ENCODE data around the gene WFDC6. TPM values are rescaled to one million over a fixed set of nuclear protein-coding genes. Genes with fewer than 3 reads are reported as not detected.

WFDC6 gene
- total and polyA plus RNA-seq, 12 donors: not detected

DNA sequence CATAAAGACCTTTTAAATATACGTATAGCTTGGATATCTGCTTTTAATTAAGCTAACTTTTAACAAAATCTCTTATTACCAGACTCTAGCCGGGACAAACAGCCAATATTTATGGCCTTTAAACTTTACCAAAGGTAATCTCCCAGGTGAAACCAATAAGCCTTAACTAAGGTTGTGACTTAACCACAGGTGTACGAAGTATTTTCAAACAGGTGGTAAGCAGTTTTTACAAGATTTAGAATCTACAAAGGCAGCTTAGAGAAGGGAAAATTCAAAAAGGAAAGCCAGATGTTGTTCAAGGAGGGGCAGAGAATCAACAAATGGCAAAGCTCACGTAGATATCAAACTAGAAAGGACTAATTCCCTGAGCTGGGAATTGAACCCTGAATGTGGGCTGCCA lies 53.9 kb downstream of the WFDC6 start:
- ATAC-seq (no peak), DNase-seq (no peak)
- TF ChIP-seq, protein P1, sequence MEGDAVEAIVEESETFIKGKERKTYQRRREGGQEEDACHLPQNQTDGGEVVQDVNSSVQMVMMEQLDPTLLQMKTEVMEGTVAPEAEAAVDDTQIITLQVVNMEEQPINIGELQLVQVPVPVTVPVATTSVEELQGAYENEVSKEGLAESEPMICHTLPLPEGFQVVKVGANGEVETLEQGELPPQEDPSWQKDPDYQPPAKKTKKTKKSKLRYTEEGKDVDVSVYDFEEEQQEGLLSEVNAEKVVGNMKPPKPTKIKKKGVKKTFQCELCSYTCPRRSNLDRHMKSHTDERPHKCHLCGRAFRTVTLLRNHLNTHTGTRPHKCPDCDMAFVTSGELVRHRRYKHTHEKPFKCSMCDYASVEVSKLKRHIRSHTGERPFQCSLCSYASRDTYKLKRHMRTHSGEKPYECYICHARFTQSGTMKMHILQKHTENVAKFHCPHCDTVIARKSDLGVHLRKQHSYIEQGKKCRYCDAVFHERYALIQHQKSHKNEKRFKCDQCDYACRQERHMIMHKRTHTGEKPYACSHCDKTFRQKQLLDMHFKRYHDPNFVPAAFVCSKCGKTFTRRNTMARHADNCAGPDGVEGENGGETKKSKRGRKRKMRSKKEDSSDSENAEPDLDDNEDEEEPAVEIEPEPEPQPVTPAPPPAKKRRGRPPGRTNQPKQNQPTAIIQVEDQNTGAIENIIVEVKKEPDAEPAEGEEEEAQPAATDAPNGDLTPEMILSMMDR (IDR thresholded peaks at IDR 0.05): no peak
- Histone ChIP-seq H3K36me3 (no peaks in the 10 kb centered on the region), H3K4me3 (no peak overlapping the region), H3K27ac (no peak overlapping the region), H3K4me1 (no peaks in the 10 kb centered on the region), H3K9me3 (no peaks in the 10 kb centered on the region), H3K27me3 (peaks cover 0 to 67% (median 55%) of the 10 kb centered on the region in 7 donors)
- intact Hi-C loops (cut with DNase I): no loop called here
- WGBS, 2 donors: 78 to 81% methylated on average over 4 of the region's 4 CpGs

DNA sequence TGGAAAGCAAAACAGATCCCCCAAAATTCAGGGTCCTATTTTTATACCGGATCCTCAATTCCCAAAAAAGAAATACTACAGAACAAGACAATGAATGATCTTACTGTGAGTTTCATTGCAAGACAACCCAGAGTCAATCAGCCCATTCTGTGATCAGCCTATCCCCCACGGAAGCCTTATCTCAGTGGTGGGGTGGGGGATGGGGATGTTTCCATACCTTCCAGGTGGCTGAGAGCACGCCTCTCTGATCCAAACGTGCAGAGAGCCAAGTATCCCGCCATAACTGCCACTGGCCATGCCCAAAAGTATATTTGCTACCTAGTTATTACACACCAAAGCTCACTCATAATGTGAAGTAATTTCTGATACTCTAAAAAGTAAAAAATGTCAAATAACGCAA lies 54.6 kb downstream of the WFDC6 start:
- no peaks in the 10 kb centered on the region for H3K9me3 ChIP-seq
- intact Hi-C loops (cut with DNase I): no loop called here
- TF ChIP-seq, protein P1 (IDR thresholded peaks at IDR 0.05): no peak
- H3K36me3 ChIP-seq: no peaks in the 10 kb centered on the region
- H3K27me3 ChIP-seq: peaks cover 0 to 72% (median 61%) of the 10 kb centered on the region in 7 donors
- WGBS, 2 donors: 38 to 41% methylated on average over 6 of the region's 6 CpGs
- DNase-seq (no peak), ATAC-seq (no peak)
- H3K27ac ChIP-seq: no peak overlapping the region
- no peak overlapping the region for H3K4me3 ChIP-seq
- no peaks in the 10 kb centered on the region for H3K4me1 ChIP-seq

Other genes with a start within 250 kb of the WFDC6 start
- gene RBPJL, start 232.6 kb downstream of the WFDC6 start, total RNA-seq: not detected
- gene RBPJL, start 232.6 kb downstream of the WFDC6 start, polyA plus RNA-seq: under 1 TPM in 1 of 2 donors, not detected in 1; 0.06 TPM
- under 1 TPM in 2 of 10 donors, not detected in 8; 0.24 to 0.28 TPM for gene MATN4, start 231.2 kb downstream of the WFDC6 start, total RNA-seq
- under 1 TPM in 1 of 2 donors, not detected in 1; 0.06 TPM for gene MATN4, start 231.2 kb downstream of the WFDC6 start, polyA plus RNA-seq
- 100 to 1,000 TPM in 5 of 10 donors, 10 to 100 TPM in 5; 66.9 to 161 (median 102) TPM for gene SDC4, start 191.1 kb downstream of the WFDC6 start, total RNA-seq
- gene SDC4, start 191.1 kb downstream of the WFDC6 start, polyA plus RNA-seq: 10 to 100 TPM; 48.4 to 64.5 TPM
- gene SYS1, start 176.3 kb downstream of the WFDC6 start, total RNA-seq: 10 to 100 TPM; 13.9 to 27.9 (median 18.2) TPM
- 10 to 100 TPM; 11.7 to 34.5 TPM for gene SYS1, start 176.3 kb downstream of the WFDC6 start, polyA plus RNA-seq
- gene TP53TG5, start 161.2 kb downstream of the WFDC6 start, total RNA-seq: 1 to 10 TPM in 8 of 10 donors, under 1 TPM in 2; 0.59 to 2.4 (median 1.3) TPM
- 1 to 10 TPM in 1 of 2 donors, under 1 TPM in 1; 0.43 to 1.1 TPM for gene TP53TG5, start 161.2 kb downstream of the WFDC6 start, polyA plus RNA-seq
- gene DBNDD2, start 131.2 kb downstream of the WFDC6 start, total RNA-seq: 100 to 1,000 TPM; 284 to 676 (median 334) TPM
- gene DBNDD2, start 131.2 kb downstream of the WFDC6 start, polyA plus RNA-seq: 100 to 1,000 TPM; 353 to 381 TPM
- gene PIGT, start 123.3 kb downstream of the WFDC6 start, total RNA-seq: 100 to 1,000 TPM; 130 to 221 (median 144) TPM
- 100 to 1,000 TPM in 1 of 2 donors, 10 to 100 TPM in 1; 72.9 to 155 TPM for gene PIGT, start 123.3 kb downstream of the WFDC6 start, polyA plus RNA-seq
- gene WFDC2, start 69.7 kb downstream of the WFDC6 start, total RNA-seq: 1 to 10 TPM in 1 of 10 donors, under 1 TPM in 3, not detected in 6; 0.44 to 1.6 (median 0.53) TPM
- under 1 TPM; 0.55 to 0.66 TPM for gene WFDC2, start 69.7 kb downstream of the WFDC6 start, polyA plus RNA-seq
- gene SPINT3, start 23.9 kb downstream of the WFDC6 start, total RNA-seq: not detected
- not detected for gene SPINT3, start 23.9 kb downstream of the WFDC6 start, polyA plus RNA-seq
- gene EPPIN, start 7.9 kb upstream of the WFDC6 start, total RNA-seq: not detected
- not detected for gene EPPIN, start 7.9 kb upstream of the WFDC6 start, polyA plus RNA-seq
- gene WFDC8, start 39.8 kb upstream of the WFDC6 start, total RNA-seq: not detected
- gene WFDC8, start 39.8 kb upstream of the WFDC6 start, polyA plus RNA-seq: not detected
- not detected for gene WFDC10A, start 90.3 kb upstream of the WFDC6 start, total RNA-seq
- not detected for gene WFDC10A, start 90.3 kb upstream of the WFDC6 start, polyA plus RNA-seq
- not detected for gene WFDC9, start 91.8 kb upstream of the WFDC6 start, total RNA-seq
- gene WFDC9, start 91.8 kb upstream of the WFDC6 start, polyA plus RNA-seq: not detected
- gene WFDC11, start 130.8 kb upstream of the WFDC6 start, total RNA-seq: not detected
- not detected for gene WFDC11, start 130.8 kb upstream of the WFDC6 start, polyA plus RNA-seq
- gene WFDC13, start 162.6 kb upstream of the WFDC6 start, total RNA-seq: not detected
- not detected for gene WFDC13, start 162.6 kb upstream of the WFDC6 start, polyA plus RNA-seq
- not detected for gene WFDC10B, start 165.5 kb upstream of the WFDC6 start, total RNA-seq
- not detected for gene WFDC10B, start 165.5 kb upstream of the WFDC6 start, polyA plus RNA-seq
- not detected for gene SPINT4, start 182.9 kb upstream of the WFDC6 start, total RNA-seq
- not detected for gene SPINT4, start 182.9 kb upstream of the WFDC6 start, polyA plus RNA-seq